Activated T-cell treated with anti-CD3 and anti-CD28 coated beads, Interleukin-2, amount 50 U/mL, for 48 hours (primary cell): ENCODE data around the gene NEAT1.
A peak's percentile ranks its signal among the peaks of the same experiment; 100 is the strongest.

Source experiments
- DNase-seq, 2 experiments: peaks; one replicate each; pipeline ENCODE4 v3.0.0-alpha.2; 2020

Gene NEAT1

DNA sequence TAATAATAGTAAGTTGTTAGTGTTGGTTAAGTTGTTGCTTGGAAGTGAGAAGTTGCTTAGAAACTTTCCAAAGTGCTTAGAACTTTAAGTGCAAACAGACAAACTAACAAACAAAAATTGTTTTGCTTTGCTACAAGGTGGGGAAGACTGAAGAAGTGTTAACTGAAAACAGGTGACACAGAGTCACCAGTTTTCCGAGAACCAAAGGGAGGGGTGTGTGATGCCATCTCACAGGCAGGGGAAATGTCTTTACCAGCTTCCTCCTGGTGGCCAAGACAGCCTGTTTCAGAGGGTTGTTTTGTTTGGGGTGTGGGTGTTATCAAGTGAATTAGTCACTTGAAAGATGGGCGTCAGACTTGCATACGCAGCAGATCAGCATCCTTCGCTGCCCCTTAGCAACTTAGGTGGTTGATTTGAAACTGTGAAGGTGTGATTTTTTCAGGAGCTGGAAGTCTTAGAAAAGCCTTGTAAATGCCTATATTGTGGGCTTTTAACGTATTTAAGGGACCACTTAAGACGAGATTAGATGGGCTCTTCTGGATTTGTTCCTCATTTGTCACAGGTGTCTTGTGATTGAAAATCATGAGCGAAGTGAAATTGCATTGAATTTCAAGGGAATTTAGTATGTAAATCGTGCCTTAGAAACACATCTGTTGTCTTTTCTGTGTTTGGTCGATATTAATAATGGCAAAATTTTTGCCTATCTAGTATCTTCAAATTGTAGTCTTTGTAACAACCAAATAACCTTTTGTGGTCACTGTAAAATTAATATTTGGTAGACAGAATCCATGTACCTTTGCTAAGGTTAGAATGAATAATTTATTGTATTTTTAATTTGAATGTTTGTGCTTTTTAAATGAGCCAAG lies 2.7 kb downstream of the NEAT1 start:
- peak; percentile 80 to 82 for DNase-seq

DNA sequence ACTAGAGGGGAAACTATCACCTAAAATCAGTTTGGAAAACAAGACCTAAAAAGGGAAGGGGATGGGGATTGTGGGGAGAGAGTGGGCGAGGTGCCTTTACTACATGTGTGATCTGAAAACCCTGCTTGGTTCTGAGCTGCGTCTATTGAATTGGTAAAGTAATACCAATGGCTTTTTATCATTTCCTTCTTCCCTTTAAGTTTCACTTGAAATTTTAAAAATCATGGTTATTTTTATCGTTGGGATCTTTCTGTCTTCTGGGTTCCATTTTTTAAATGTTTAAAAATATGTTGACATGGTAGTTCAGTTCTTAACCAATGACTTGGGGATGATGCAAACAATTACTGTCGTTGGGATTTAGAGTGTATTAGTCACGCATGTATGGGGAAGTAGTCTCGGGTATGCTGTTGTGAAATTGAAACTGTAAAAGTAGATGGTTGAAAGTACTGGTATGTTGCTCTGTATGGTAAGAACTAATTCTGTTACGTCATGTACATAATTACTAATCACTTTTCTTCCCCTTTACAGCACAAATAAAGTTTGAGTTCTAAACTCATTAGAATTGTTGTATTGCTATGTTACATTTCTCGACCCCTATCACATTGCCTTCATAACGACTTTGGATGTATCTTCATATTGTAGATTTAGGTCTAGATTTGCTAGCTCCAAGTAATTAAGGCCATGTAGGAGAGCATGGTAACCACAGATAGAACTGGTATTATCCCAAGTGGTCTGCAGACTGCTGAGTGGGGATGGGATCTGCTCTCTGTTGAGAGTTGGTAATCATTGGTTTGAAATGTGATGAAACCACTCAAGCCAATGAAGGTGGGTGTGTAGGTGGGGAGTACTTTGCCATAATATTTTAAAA lies 3.6 kb downstream of the NEAT1 start:
- no peak for DNase-seq

- DNase-seq, result peak; percentile 76 to 77
Observed at GRCh38 chr11:65426839-65427690, 4.5 kb downstream of the NEAT1 start.

DNA sequence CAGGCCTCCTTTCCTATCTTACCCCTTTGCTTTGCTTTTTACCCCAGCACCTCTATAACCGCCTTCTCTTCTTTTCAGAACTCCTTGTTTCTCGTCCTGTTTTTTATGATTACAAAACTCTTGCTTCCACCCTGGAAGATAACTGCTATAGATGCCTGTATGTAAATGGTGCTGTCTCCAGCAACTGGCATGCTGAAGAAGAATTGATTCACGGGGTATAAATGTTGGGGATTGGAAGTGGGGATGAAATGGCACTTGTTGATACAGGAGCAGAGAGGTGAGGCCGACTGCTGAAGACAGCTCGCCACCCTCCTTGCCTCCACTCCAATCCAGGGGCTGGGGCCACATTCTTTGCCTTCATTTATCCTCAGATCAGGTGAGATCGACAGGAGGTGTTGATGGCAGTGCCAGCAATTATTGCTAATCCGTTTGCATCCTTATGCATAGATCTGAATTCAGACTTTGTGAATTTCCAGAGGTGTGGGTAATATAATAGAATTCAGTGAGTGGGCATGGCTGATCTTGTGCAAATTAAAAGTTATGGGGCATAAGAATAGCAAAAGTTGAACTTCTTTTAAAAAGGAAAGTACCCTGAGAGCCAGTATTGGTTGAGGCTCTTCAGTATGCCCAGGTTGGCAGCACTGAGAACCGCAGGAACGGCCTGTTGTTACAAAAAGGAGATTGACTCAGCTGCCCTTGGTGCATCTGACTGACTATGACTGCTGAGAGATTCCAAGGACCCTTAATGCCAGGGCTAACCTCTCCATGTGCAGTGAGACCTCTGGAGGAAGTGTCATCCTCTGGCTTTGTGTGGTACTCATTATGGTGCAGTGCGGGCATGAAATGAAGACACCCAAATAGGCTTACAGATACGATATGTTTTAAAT lies 5.3 kb downstream of the NEAT1 start:
- DNase-seq, result peak; percentile 67 to 70

DNA sequence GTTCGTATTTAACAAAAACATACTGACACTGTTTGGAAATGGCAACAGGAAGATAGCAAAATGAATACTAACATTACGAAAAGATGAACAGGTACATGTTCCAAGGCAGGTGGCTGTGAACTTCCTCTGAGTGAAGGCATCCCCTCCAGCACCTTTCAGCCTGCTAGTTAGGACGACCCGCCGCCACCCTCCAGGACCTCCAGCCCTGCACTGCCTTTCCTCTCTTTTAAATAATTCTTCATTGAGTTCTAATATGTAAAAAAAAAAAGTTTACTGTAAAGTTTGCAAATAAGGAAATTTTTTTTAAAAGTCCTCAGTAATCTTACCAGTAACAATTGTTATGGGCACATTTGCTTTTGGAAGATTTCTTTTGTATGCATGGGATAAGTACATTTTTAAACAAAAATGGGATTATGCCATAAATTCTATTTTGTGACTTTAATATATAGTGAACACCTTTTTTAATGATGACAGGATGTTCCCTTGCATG lies 6.0 kb downstream of the NEAT1 start:
- DNase-seq, result peak in 1 of 2 experiments; percentile 41

DNA sequence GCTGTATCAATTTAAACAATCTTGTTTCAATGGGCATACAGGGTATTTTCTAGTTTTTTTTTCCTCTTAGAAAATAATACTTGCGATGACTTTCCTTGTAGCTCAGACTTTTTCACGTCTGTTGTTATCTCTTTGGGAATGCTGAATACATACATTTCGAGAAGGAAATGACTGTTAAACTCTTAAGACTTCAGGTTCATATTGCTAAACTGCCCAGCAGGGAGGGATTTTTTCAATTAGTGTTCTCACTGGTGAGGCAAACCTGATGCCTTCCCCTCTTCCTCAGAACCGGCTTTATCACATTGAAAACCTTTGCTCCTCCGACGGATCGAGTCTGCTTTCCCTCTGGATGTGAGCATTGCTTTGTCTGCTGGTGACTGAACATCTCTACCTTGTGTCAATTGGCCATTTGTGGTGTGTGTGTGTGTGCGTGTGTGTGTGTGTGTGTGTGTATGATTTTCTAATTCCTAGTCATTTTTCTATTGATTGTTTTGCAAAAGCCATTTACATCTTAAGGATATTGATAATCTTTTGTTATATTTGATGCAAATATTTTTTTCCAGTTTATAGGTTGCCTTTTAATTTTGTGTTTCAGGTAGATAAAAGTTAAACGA lies 6.6 kb downstream of the NEAT1 start:
- DNase-seq, result peak; percentile 55 to 58

DNA sequence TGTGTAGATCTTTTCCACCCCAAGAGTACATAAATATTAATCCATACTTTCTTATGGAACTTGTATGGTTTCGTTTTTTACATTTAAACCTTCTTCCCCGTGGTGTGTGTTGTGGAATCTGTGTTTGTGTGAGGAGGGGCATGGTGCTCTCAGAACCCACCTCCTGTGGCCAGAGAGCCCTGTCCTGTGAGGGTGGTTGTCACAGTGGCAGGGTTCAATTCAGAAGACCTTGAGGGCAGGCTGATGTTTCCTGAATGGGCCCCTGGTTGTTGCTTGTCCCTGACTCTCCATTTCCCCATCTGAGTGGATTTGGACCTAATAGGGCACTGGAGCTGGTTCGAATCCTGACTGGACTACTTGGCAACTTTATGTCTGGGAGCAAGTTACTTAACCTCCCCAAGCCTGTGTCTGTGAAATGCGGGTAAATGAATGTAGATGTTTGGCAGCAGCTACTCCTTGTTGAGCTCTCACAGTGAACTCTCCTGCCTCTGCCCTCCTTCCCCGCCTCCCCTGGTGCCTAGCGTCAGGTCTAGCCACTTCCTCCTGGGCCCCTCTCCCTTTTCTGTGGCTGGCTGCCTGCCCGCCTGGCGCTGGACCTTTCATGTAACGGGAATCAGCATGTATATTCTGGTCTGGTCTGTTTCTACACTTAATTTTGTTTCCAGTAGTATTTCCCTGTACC lies 7.3 kb downstream of the NEAT1 start:
- DNase-seq, result peak; percentile 67 to 69

GRCh38 chr11:65430406-65431217 lies 8.0 kb downstream of the NEAT1 start:
- DNase-seq, result peak in 1 of 2 experiments; percentile 22

DNA sequence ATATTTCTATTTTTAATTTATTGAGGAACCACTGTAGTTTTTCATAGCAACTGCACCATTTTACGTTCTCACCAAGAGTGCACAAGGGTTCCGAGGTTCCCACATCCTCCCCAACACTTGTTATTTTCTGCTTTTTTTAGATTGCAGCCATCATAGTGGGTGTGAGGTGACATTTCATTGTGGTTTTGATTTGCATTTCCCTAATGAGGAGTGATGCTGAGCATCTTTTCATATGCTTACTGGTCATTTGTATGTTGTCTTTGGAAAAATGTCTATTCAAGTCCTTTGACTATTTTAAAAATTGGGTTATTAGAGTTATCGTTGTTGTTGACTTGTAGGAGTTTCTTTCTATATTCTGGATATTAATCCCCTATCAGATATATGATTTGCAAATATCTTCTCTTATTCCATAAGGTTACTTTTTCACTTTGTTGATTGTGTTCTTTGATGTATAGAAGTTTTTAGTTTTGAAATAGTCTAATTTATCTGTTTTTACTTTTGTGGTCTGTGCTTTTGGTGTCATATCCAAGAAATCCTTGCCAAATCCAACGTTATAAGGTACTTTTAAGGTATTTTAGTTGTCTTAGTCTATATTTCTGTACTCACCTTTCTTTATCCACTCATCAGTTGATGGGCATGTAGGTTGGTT lies 9.0 kb downstream of the NEAT1 start:
- DNase-seq, result peak; percentile 12 to 20

DNA sequence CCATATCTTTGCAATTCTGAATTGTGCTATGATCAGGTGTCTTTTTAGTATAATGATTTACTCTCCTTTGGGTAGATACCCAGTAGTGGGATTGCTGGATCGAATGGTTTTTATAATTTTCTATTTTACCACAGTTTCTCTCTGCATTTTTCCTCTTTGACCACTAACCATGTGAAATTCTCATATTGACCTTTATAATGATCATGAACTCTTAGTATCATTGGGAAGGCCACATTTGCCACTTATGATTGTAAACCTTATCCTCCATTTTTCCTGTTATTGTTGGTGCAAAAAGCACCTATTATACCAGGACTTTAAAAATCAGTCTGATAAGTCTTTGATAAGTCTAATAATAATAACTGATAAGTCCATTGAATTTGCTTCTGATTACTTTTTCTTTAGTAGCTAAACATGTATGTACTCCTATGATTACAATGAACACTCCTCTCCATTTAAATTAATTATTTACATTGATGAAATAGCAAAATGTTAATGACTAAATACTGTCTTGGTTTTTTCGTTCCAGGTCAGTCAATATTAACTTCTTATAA lies 9.6 kb downstream of the NEAT1 start:
- DNase-seq, result no peak

DNA sequence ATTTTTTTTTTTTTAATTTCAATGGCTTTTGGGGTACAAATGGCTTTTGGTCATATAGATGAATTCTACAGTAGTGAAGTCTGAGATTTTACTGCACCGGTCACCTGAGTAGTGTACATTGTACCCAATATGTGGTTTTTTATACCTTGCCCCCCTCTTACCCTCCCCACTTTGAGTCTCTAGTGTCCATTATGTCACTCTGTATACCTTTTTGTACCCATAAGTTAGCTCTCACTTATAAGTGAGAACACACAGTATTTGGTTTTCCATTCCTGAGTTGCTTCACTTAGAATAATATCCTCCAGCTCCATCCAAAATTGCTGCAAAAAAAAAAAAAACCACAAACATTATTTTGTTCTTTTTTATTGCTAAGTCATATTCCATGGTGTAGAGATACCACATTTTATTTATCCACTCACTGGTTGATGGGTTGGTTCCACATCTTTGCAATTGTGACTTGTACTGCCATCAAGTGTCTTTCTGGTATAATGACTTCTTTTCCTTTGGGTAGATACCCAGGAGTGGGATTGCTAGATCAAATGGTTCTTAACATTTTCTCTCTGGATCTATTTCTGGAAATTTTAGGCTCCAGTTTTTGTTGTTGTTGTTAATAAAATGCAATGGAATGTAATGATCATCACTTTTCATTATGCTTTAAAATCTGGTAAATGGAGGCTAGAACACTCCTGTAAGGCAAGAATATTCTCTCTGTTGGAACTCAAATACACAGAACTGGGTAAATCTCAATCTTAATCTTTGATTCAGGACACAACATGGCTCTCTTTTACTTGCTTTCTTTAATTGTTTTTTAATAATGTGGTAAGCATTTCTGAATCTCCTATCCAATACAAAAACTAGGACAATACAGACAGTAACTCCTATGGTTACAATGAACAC lies 10.3 kb downstream of the NEAT1 start:
- no peak for DNase-seq

DNA sequence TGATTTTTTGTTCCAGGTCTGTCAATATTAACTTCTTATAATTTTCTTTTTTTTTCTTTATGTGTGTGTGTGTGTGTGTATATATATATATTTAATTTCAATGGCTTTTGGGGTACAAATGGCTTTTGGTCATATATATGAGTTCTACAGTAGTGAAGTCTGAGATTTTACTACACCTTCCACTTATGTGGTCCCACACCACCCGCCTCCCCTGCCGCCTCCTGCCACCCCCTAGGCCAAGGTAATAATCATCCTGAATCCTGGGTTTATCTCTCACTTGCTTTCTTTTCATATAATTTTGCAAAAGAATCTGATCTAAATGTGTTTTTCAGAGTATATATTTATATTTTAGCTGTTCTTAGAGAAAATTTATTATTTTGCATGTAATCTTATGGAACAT lies 11.1 kb downstream of the NEAT1 start:
- DNase-seq, result peak in 1 of 2 experiments; percentile 7

DNA sequence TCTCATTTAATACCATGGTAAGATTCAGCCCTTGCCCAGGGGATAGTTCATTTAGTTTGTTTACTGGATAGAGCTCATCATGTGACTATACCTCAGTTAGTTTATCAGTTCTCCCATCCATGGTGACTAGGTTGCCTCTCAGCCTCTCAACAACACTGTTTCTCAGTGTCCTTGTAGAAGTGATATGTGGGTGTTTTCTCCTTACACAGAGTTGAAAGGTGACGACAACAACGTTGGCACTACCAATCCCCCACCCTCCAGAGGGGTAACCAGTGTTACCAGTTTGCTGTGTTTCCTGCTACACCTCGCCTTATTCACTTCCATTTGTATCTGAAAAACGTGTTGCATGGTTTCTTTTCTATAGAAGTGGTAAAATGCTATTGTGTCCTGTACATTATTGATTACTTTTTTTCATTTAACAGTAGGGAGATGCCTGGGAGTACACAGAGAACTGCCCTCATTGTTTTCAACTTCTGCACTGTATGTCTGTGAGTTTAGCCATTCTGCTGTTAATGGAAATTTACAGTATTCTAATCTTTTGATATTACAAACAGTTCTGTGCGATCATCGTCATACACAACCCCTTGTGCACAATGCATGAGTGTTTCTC lies 11.6 kb downstream of the NEAT1 start:
- DNase-seq, result peak in 1 of 2 experiments; percentile 13

DNA sequence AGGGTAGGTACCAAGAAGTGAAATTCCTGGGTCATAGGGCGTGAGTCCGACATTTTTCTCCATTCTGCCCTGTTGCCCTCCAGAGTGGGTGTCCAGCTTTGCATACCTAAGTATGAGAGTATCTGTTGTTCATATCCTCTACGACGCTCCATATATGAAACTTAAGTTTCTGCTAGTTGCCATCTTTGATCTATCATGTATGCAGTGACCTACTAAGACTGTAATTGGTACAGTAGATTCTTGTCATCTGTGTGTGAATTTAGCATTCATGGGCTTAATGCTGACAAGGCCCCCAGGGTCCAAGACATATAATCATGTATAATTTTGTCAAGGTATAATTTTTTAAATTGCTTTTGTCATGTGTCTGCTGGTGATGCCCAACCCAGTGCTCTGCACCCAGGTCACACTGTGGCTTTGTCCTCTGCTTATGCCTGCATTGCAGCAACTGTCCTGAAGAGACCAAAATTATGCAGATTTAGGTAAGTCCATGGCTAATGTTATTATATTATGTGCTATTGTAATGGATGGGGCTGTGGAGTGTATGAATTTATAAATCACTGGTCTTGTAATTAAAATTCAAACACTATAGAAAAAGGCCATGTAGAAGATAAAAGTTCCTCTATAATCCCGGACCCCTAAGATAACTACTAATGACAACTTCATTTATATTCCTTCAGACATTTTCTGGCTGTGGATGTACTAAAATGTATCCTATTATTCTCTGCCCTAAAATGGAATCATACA lies 12.2 kb downstream of the NEAT1 start:
- peak in 1 of 2 experiments; percentile 10 for DNase-seq

- DNase-seq, result peak in 1 of 2 experiments; percentile 14
Observed at GRCh38 chr11:65435411-65435931, 12.9 kb downstream of the NEAT1 start.

DNA sequence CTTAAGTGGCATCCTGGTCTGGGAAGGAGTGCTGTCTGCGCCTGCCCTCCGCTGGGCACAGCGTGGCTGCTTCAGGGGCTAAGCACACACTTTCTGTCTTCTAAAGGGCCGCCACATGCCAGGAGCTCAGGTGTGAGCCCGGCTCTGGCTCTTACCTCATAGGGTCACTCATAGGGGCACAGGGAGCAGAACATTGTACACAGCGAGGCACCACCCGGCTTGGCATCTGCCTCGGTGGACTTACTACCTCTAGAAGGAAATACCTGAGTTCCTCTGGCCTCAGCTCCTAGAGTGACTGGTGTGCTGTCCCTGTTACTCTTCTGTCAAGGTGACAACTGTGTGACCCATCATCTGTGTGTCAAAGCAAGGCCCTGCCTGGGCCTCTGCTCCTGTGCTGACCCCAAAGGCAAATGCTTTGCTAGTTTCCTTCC lies 13.4 kb downstream of the NEAT1 start:
- DNase-seq, result no peak
